HG03432 (cell line): ENCODE measurements around the gene SALL2.
A peak's percentile ranks its signal among the peaks of the same experiment; 100 is the strongest.

Experiments used
- ATAC-seq: cut with Tn5 transposase; IDR thresholded peaks from one replicate; pipeline ENCODE4 v1.9.1; 2021; ENCODE audit warnings: mild to moderate bottlenecking, moderate library complexity; ENCODE audit not compliant: unreplicated experiment

SALL2 gene

DNA sequence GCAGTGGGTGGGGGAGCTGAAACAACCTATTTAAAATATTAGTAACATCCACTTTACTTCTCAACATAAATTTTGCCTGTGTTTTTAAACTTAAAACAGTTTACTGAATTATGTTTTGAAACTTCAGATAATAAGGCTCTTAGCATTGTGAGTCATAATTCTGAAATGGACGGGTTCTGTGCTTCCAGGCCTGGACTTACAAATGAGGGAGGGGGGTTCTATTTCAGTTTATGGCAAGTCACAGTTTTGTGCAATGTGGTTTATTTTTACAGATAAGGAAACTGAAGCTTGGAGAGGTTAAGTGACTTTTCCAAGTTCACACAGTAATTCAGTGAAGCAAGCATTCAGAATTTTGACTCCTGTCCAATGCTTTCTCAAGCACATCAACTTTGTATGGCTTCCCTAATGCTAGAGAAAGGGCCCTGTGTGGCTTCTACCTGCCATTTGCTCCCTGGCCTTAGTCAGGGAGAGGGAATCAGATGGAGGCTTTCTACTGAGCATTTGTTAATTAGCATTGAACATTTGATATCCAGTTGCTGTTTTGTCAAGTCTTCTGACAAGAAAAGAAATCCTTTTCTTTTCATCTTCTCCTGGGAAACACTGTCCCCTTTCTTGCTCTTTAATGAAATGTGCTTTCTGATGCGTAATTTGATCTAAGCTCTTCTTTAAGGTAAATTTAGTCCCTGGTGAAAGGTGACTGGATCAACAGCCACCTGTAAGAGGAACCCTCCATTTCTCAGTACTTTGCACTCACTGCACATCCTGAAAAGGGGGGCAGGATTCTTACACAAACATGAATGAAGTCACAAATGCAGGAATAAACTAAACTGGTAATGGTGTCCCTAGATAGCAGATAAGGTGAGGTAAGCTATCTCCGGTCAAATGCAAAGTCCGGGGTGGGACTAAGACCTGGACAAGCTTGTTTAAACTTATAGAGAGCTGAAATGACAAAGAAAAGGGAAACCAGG lies 2.5 kb upstream of the SALL2 start:
- ATAC-seq, result no peak

GRCh38 chr14:21527318-21527679 lies 1.2 kb upstream of the SALL2 start:
- ATAC-seq, result no peak

GRCh38 chr14:21526672-21527317 lies 649 bp upstream of the SALL2 start:
- no peak for ATAC-seq

GRCh38 chr14:21525571-21525961 lies 580 bp downstream of the SALL2 start:
- ATAC-seq, result no peak

DNA sequence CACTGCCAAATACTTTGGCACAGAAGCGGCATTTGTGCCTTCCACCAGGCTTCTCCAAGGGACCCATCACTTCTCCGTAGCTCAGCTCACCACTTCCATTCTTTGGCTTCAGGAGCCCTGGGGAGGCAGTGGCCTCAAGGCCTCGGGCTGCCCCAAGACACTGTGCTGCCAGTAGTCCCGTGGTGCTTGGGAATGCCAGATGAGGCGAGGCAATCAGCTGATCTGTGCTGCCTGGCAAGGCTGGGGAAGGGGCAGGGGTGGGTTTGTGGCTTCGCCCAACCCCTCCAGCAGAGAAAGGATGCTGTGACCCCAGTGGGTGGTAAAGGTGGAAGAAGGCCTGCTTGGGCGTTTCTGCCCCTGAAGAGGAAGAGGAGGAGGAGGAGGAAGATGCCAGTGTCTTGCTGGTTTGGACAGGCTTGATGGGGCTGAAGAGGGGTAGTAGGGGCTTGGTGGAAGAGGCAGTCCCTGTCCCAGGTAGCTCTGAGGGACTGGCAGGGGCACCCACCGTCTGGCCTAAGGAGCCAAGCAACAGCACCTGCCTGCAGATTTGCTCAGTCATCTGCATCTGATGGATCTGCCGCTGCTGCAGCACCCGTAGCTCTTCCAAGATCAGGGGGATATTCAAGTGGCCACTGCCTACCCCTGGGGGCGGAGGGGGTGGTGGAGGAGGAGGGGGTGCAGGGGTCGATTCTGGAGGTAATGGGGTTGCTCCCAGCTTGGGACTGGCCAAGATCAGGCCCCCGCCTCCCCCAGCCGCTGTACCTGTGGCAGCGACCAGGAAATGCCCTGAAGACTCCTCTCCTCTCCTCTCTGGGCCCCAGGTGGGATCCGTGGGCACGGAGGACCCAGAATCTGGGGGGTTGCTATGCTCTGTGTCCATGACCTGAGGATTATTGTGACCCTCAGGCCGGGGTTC lies 1.3 kb downstream of the SALL2 start:
- no peak for ATAC-seq

- no peak for ATAC-seq
These were observed 2.9 kb downstream of the SALL2 start for GRCh38 chr14:21523203-21523602.

DNA sequence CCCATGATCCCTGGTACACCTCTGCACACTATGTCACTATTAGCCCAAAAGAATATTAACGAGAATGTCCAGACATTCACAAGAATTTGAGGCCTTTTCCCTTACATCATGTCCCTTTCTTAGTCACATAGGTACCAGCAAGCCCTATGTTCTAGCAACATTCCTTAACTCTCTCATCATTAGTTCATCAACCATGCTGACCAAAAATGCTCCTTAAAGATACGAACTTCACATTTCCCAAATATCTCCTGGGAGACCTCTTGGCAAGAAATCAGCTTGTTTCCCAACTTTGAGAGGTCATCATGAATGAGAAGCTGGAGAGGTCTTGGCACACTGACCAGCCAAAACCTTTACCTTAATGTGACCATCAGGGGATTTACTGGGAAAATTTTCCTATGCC lies 4.6 kb downstream of the SALL2 start:
- ATAC-seq, result no peak

- ATAC-seq, result no peak
These were observed 5.4 kb downstream of the SALL2 start for GRCh38 chr14:21520767-21521166.

DNA sequence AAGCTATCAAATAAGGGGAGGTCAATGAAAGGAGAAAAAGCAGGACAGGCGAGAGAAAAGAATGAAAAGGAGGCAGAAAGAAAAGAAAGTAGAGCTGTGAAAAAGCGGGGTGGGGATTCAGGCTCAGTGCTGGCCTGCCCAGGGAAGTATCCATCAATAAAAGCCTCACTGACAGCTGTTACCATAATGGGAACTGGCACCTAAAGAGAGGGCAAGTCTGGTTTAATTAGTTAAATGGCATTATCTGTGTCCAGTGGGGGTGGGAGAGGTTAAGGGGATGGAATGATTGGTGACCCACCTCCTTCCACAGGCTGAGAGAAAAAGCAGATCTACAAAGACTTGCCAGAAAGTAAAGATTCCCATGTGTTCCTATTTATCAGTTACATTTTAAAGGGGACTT lies 7.4 kb downstream of the SALL2 start:
- no peak for ATAC-seq

DNA sequence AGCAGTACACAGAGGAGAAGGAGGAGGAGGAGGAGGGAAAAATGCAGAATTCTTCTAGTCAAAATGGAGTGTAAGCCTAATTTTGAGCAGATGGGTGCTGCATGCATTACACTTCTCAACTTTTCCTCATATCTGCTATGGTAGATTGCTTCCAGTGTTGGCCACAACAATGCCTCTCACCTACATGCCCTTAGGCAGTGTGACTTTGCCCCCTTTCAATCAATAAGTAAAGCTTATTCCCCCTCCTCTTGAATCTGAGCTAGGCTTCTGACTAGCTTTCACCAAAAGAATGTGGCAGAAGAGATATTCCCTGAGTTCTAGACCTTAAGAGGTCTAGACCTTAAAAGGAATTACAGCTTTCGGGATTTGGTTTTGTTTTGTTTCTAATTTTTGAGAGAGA lies 11.8 kb downstream of the SALL2 start:
- ATAC-seq, result no peak

- ATAC-seq, result peak; percentile 97
These were observed 15.2 kb downstream of the SALL2 start, which contains the start of gene METTL3 for GRCh38 chr14:21510735-21511657. TSS of gene METTL3 (minus strand) at chr14:21511340. CDS start at chr14:21511223, 117 bp downstream.

GRCh38 chr14:21509432-21510143 lies 16.6 kb downstream of the SALL2 start:
- no peak for ATAC-seq

DNA sequence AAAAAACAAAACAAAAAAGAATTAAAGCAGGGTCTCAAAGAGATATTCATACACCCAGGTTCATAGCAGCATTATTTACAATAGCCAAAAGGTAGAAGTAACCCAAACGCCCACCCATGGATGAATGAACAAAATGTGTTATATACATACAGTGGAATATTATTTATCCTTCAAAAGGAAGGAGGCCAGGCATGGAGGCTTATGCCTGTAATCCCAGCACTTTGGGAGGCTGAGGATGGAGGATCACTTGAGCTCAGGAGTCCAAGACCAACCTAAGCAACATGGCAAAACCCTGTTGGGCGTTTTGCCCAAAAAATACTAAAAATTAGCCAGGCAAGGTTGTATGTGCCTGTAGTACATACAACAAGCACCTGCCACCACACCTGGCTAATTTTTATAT lies 19.6 kb downstream of the SALL2 start:
- ATAC-seq, result no peak

DNA sequence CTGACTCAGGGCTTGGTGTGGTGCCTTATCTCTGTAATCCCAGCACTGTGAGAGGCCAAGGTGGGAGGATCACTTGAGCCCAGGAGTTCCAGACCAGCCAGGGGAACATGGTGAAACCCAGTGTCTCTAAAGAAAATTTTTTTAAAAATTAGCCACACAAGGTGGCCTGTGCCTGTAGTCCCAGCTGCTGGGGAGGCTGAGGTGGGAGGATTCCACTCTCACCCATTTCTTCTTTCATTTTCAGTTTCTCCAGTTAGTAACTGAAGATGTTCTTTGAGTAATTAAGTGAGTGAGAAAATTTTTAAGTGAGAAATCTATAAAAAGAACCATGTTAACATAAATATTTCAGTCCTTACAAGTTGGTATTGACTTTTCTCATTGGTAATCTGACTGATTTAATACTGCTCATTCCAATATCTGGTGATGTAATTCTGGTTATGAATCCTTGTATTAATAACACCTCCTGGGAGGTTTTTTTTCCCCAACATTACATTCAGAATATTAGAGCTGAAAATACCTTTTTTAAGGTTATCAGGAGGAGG lies 21.1 kb downstream of the SALL2 start:
- ATAC-seq, result peak; percentile 89

GRCh38 chr14:21503376-21503775 lies 22.8 kb downstream of the SALL2 start:
- ATAC-seq, result no peak

GRCh38 chr14:21501568-21501967 lies 24.6 kb downstream of the SALL2 start:
- no peak for ATAC-seq

GRCh38 chr14:21498540-21499526 lies 27.3 kb downstream of the SALL2 start:
- ATAC-seq, result peak; percentile 54

- no peak for ATAC-seq
These were observed 29.7 kb downstream of the SALL2 start for GRCh38 chr14:21496453-21496852.
